ENCODE results near the gene SH3RF3.

Gene SH3RF3

GRCh38 chr2:109460553-109461324 is 331.7 kb downstream of the SH3RF3 start:
- Histone ChIP-seq H3K27ac (ENCODE audit: low read length) (no peak overlapping the region), H3K4me3 (ENCODE audit: low read length) (no peak overlapping the region), H3K27me3 (ENCODE audit: control insufficient read depth, insufficient read depth, low read length) (no peaks in the 10 kb centered on the region), H3K4me1 (ENCODE audit: control insufficient read depth, insufficient read depth, low read length) (no peaks in the 10 kb centered on the region), H3K36me3 (ENCODE audit: control insufficient read depth, insufficient read depth, low read length) (no peaks in the 10 kb centered on the region), H3K9me3 (ENCODE audit: control insufficient read depth, insufficient read depth, low read length) (no peaks in the 10 kb centered on the region)
- DNase-seq (ENCODE audit: low read depth, low spot score), result no peak
- no CpG with 5 or more reads among the region's 4 CpGs for WGBS (ENCODE audit: insufficient coverage, insufficient read length)

- no peaks in the 10 kb centered on the region for H3K4me1 ChIP-seq (ENCODE audit: control insufficient read depth, insufficient read depth, low read length)
- no peak overlapping the region for H3K4me3 ChIP-seq (ENCODE audit: low read length)
- no peak overlapping the region for H3K27ac ChIP-seq (ENCODE audit: low read length)
- H3K27me3 ChIP-seq (ENCODE audit: control insufficient read depth, insufficient read depth, low read length), result no peaks in the 10 kb centered on the region
- no peaks in the 10 kb centered on the region for H3K9me3 ChIP-seq (ENCODE audit: control insufficient read depth, insufficient read depth, low read length)
- no peaks in the 10 kb centered on the region for H3K36me3 ChIP-seq (ENCODE audit: control insufficient read depth, insufficient read depth, low read length)
- no CpG with 5 or more reads among the region's 6 CpGs for WGBS (ENCODE audit: insufficient coverage, insufficient read length)
- DNase-seq (ENCODE audit: low read depth, low spot score), result no peak
Measured at GRCh38 chr2:109463236-109463635, 334.2 kb downstream of the SH3RF3 start.

GRCh38 chr2:109463891-109464290 is 334.9 kb downstream of the SH3RF3 start:
- H3K4me1 ChIP-seq (ENCODE audit: control insufficient read depth, insufficient read depth, low read length), result no peaks in the 10 kb centered on the region
- no peak for DNase-seq (ENCODE audit: low read depth, low spot score)
- H3K36me3 ChIP-seq (ENCODE audit: control insufficient read depth, insufficient read depth, low read length), result no peaks in the 10 kb centered on the region
- no peak overlapping the region for H3K27ac ChIP-seq (ENCODE audit: low read length)
- H3K9me3 ChIP-seq (ENCODE audit: control insufficient read depth, insufficient read depth, low read length), result no peaks in the 10 kb centered on the region
- H3K4me3 ChIP-seq (ENCODE audit: low read length), result no peak overlapping the region
- WGBS (ENCODE audit: insufficient coverage, insufficient read length), result no CpG with 5 or more reads among the region's 5 CpGs
- H3K27me3 ChIP-seq (ENCODE audit: control insufficient read depth, insufficient read depth, low read length), result no peaks in the 10 kb centered on the region

DNA sequence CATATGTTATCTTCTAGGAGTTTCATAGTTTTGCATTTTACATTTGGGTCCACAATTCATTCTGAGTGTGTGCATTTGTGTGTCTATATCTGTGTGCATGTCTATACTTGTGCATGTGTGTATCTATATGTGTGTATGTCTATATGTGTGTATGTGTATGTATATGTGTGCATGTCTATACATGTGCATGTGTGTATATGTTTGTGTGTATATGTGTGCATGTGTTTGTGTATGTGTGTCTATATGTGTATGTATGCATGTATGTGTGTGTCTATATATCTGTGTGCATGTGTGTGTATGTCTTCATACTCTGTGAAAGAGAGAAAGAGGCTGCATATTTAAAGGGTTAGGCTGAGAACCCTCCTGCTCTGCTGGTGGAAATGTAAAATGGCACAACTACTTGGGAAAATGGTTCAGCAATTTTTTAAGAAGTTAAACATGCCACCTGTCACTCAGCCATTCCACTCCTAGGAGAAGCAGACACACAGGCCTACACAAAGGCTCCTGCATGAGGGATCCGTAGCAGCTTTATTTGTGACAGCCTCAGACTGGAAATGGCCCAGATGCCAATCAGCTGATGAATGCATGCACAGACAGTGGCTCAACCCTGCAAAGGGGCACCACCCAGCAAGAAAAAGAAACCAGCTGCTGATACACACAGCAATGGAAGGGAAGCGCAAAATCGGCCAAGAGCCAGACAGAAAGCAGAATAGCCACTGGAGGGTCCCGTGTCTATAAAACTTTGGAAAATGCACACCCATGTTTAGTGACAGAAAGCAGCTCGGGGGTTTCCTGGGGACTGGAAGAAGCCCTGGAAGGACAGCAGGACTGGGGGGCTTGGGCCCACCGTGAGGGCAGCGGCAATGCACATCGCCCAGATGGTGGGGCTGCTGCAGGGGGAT is 337.9 kb downstream of the SH3RF3 start:
- H3K36me3 ChIP-seq (ENCODE audit: control insufficient read depth, insufficient read depth, low read length), result no peaks in the 10 kb centered on the region
- DNase-seq (ENCODE audit: low read depth, low spot score), result no peak
- H3K4me1 ChIP-seq (ENCODE audit: control insufficient read depth, insufficient read depth, low read length), result no peaks in the 10 kb centered on the region
- whole genome bisulfite sequencing (ENCODE audit: insufficient coverage, insufficient read length), result no CpG with 5 or more reads among the region's 8 CpGs
- no peaks in the 10 kb centered on the region for H3K9me3 ChIP-seq (ENCODE audit: control insufficient read depth, insufficient read depth, low read length)
- no peaks in the 10 kb centered on the region for H3K27me3 ChIP-seq (ENCODE audit: control insufficient read depth, insufficient read depth, low read length)
- H3K4me3 ChIP-seq (ENCODE audit: low read length), result no peak overlapping the region
- H3K27ac ChIP-seq (ENCODE audit: low read length), result no peak overlapping the region

DNA sequence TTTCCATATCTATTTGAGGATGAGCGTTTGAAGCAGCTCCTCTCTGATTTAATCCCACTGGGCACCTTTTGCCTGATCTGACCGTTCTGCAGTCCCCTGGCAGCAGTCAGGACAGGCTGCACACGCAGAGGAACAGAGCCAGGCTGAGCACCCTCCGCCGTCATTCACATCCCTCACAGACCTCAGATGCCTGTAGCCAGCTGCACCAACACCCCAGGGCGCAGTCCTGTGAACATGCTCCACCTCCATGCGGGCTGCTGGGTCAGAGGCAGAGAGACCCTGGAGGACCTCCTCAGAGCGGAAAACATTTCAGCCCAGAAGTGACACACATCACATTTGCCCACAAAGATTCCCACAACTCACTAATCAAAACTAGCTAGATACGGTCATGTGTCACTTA is 338.7 kb downstream of the SH3RF3 start:
- Histone ChIP-seq H3K9me3 (ENCODE audit: control insufficient read depth, insufficient read depth, low read length) (no peaks in the 10 kb centered on the region), H3K27me3 (ENCODE audit: control insufficient read depth, insufficient read depth, low read length) (no peaks in the 10 kb centered on the region), H3K36me3 (ENCODE audit: control insufficient read depth, insufficient read depth, low read length) (no peaks in the 10 kb centered on the region), H3K27ac (ENCODE audit: low read length) (no peak overlapping the region), H3K4me3 (ENCODE audit: low read length) (no peak overlapping the region), H3K4me1 (ENCODE audit: control insufficient read depth, insufficient read depth, low read length) (no peaks in the 10 kb centered on the region)
- DNase-seq (ENCODE audit: low read depth, low spot score), result no peak
- no CpG with 5 or more reads among the region's 9 CpGs for WGBS (ENCODE audit: insufficient coverage, insufficient read length)

DNA sequence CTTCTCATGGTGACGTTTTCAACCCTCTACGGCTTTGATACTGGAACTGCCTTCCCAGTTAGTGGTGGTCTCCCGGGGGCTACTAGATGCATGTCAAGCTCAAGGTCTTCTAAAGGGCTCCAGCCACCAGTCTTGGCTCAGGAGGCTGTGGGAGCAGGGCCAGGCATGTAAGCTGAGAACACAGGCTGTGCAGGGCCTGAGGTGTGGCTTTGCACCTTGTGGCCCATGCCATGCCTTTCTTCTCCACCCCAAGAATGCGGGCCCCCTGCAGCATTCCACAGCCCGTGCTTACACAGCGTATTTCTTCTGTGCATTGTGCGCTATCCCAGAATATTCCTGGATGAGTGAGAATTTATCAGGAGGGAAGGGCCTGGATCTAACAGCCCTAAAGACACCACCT is 339.9 kb downstream of the SH3RF3 start:
- H3K27ac ChIP-seq (ENCODE audit: low read length), result no peak overlapping the region
- no peak overlapping the region for H3K4me3 ChIP-seq (ENCODE audit: low read length)
- WGBS (ENCODE audit: insufficient coverage, insufficient read length), result no CpG with 5 or more reads among the region's 7 CpGs
- H3K4me1 ChIP-seq (ENCODE audit: control insufficient read depth, insufficient read depth, low read length), result no peaks in the 10 kb centered on the region
- H3K36me3 ChIP-seq (ENCODE audit: control insufficient read depth, insufficient read depth, low read length), result no peaks in the 10 kb centered on the region
- H3K27me3 ChIP-seq (ENCODE audit: control insufficient read depth, insufficient read depth, low read length), result no peaks in the 10 kb centered on the region
- H3K9me3 ChIP-seq (ENCODE audit: control insufficient read depth, insufficient read depth, low read length), result no peaks in the 10 kb centered on the region
- DNase-seq (ENCODE audit: low read depth, low spot score), result no peak

- no CpG with 5 or more reads among the region's 3 CpGs for WGBS (ENCODE audit: insufficient coverage, insufficient read length)
- no peaks in the 10 kb centered on the region for H3K36me3 ChIP-seq (ENCODE audit: control insufficient read depth, insufficient read depth, low read length)
- no peak for DNase-seq (ENCODE audit: low read depth, low spot score)
- H3K9me3 ChIP-seq (ENCODE audit: control insufficient read depth, insufficient read depth, low read length), result no peaks in the 10 kb centered on the region
- H3K4me3 ChIP-seq (ENCODE audit: low read length), result no peak overlapping the region
- no peaks in the 10 kb centered on the region for H3K4me1 ChIP-seq (ENCODE audit: control insufficient read depth, insufficient read depth, low read length)
- H3K27ac ChIP-seq (ENCODE audit: low read length), result no peak overlapping the region
- H3K27me3 ChIP-seq (ENCODE audit: control insufficient read depth, insufficient read depth, low read length), result no peaks in the 10 kb centered on the region
Measured at GRCh38 chr2:109471658-109472057, 342.7 kb downstream of the SH3RF3 start.

GRCh38 chr2:109472331-109472959 is 343.4 kb downstream of the SH3RF3 start:
- Histone ChIP-seq H3K27ac (ENCODE audit: low read length) (no peak overlapping the region), H3K4me1 (ENCODE audit: control insufficient read depth, insufficient read depth, low read length) (no peaks in the 10 kb centered on the region), H3K9me3 (ENCODE audit: control insufficient read depth, insufficient read depth, low read length) (no peaks in the 10 kb centered on the region), H3K4me3 (ENCODE audit: low read length) (no peak overlapping the region), H3K27me3 (ENCODE audit: control insufficient read depth, insufficient read depth, low read length) (no peaks in the 10 kb centered on the region), H3K36me3 (ENCODE audit: control insufficient read depth, insufficient read depth, low read length) (no peaks in the 10 kb centered on the region)
- no peak for DNase-seq (ENCODE audit: low read depth, low spot score)
- WGBS (ENCODE audit: insufficient coverage, insufficient read length), result no CpG with 5 or more reads among the region's 14 CpGs

GRCh38 chr2:109472974-109473373 is 344.0 kb downstream of the SH3RF3 start:
- no CpG with 5 or more reads among the region's 10 CpGs for WGBS (ENCODE audit: insufficient coverage, insufficient read length)
- no peaks in the 10 kb centered on the region for H3K27me3 ChIP-seq (ENCODE audit: control insufficient read depth, insufficient read depth, low read length)

DNA sequence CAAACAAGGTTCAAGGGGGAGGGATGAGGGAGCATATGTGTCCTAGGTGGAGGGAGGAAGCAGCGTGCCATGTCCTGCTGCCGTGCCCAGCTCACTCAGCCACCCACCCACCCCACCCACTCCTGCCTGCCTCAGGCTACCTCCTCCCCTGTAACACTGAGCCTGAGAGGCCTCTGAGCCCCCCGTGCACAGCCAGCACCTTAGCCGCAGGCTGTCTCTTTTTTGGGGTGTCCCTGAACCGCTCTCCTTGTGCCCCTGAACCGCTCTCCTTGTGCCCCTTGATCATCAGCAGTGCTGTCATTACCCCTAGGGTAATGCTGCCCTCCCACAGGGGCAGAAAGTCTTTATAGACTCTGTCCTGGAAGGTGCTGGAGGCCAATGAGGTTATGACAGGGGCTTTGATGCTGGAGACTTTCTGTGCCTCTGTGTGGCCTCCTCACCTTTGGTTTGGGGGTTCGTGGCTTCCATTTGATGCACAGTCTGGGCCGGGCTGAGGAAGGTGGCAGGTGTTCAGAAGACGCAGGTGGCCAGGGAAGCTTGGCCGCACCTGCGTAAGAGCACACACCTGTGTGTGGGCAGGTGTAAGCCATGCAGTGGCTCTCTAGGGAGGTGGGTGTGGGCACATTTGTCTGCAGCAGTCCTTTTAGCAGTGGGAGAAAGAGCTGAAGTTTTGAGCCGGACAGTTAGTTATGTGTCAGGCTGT is 344.8 kb downstream of the SH3RF3 start:
- Histone ChIP-seq H3K27me3 (ENCODE audit: control insufficient read depth, insufficient read depth, low read length) (no peaks in the 10 kb centered on the region), H3K4me3 (ENCODE audit: low read length) (no peak overlapping the region), H3K9me3 (ENCODE audit: control insufficient read depth, insufficient read depth, low read length) (no peaks in the 10 kb centered on the region), H3K27ac (ENCODE audit: low read length) (no peak overlapping the region), H3K4me1 (ENCODE audit: control insufficient read depth, insufficient read depth, low read length) (no peaks in the 10 kb centered on the region), H3K36me3 (ENCODE audit: control insufficient read depth, insufficient read depth, low read length) (no peaks in the 10 kb centered on the region)
- DNase-seq (ENCODE audit: low read depth, low spot score), result no peak
- no CpG with 5 or more reads among the region's 12 CpGs for WGBS (ENCODE audit: insufficient coverage, insufficient read length)

More at GRCh38 chr2:109472974-109473373, 344.0 kb downstream of the SH3RF3 start:
- no peak overlapping the region for H3K27ac ChIP-seq (ENCODE audit: low read length)
- DNase-seq (ENCODE audit: low read depth, low spot score), result no peak
- no peak overlapping the region for H3K4me3 ChIP-seq (ENCODE audit: low read length)
- H3K9me3 ChIP-seq (ENCODE audit: control insufficient read depth, insufficient read depth, low read length), result no peaks in the 10 kb centered on the region
- no peaks in the 10 kb centered on the region for H3K36me3 ChIP-seq (ENCODE audit: control insufficient read depth, insufficient read depth, low read length)
- no peaks in the 10 kb centered on the region for H3K4me1 ChIP-seq (ENCODE audit: control insufficient read depth, insufficient read depth, low read length)

All from iPS DF 6.9 (cell line).